Measurements from ENCODE around the gene SPATA25.
A peak's percentile ranks its signal among the peaks of the same experiment; 100 is the strongest.
"Not testable (repeated sequence)": the region's sequence is repeated elsewhere in the genome, so short reads cannot be mapped to it uniquely, and the experiment has no call there.

SPATA25 gene

GRCh38 chr20:45917790-45918141 lies 30.3 kb upstream of the SPATA25 start:
- no peak for DNase-seq (ENCODE audit: low read depth)

- no peak for DNase-seq (ENCODE audit: low read depth)
These were observed 25.7 kb upstream of the SPATA25 start for GRCh38 chr20:45913116-45913515.

GRCh38 chr20:45912344-45912682 lies 24.9 kb upstream of the SPATA25 start:
- DNase-seq (ENCODE audit: low read depth) = no peak

GRCh38 chr20:45911486-45912343 lies 24.3 kb upstream of the SPATA25 start, which contains the start of gene PLTP:
TSS of gene PLTP (minus strand) at chr20:45912155. CDS start at chr20:45911452, 703 bp downstream.
- DNase-seq (ENCODE audit: low read depth) = no peak

GRCh38 chr20:45910670-45911485 lies 23.5 kb upstream of the SPATA25 start:
- DNase-seq (ENCODE audit: low read depth) = peak; percentile 69

- DNase-seq (ENCODE audit: low read depth) = no peak
These were observed 22.6 kb upstream of the SPATA25 start for GRCh38 chr20:45909817-45910669.

GRCh38 chr20:45909336-45909808 lies 21.9 kb upstream of the SPATA25 start:
- DNase-seq (ENCODE audit: low read depth) = no peak

- DNase-seq (ENCODE audit: low read depth) = no peak
These were observed 20.7 kb upstream of the SPATA25 start for GRCh38 chr20:45908084-45908483.

GRCh38 chr20:45907219-45907948 lies 20.0 kb upstream of the SPATA25 start:
- DNase-seq (ENCODE audit: low read depth) = no peak

- DNase-seq (ENCODE audit: low read depth) = no peak
These were observed 18.2 kb upstream of the SPATA25 start for GRCh38 chr20:45905505-45906079.

GRCh38 chr20:45904583-45905504 lies 17.4 kb upstream of the SPATA25 start:
- DNase-seq (ENCODE audit: low read depth) = no peak

- DNase-seq (ENCODE audit: low read depth) = no peak
These were observed 14.8 kb upstream of the SPATA25 start for GRCh38 chr20:45902199-45902701.

- not testable (repeated sequence) for DNase-seq (ENCODE audit: low read depth)
These were observed 13.9 kb upstream of the SPATA25 start for GRCh38 chr20:45901332-45901731.

- no peak for DNase-seq (ENCODE audit: low read depth)
These were observed 11.8 kb upstream of the SPATA25 start for GRCh38 chr20:45899046-45899835.

GRCh38 chr20:45898285-45898684 lies 10.9 kb upstream of the SPATA25 start:
- DNase-seq (ENCODE audit: low read depth) = no peak

- no peak for DNase-seq (ENCODE audit: low read depth)
These were observed 10.3 kb upstream of the SPATA25 start for GRCh38 chr20:45897692-45898091.

GRCh38 chr20:45897289-45897688 lies 9.9 kb upstream of the SPATA25 start:
- no peak for DNase-seq (ENCODE audit: low read depth)

- no peak for DNase-seq (ENCODE audit: low read depth)
These were observed 9.3 kb upstream of the SPATA25 start for GRCh38 chr20:45896641-45897161.

- DNase-seq (ENCODE audit: low read depth) = no peak
These were observed 7.4 kb upstream of the SPATA25 start for GRCh38 chr20:45894797-45895196.

Measured in T follicular helper cell (primary cell).